HT1080 (cell line): ENCODE data around the gene MAGOH. TPM values are rescaled to one million over a fixed set of nuclear protein-coding genes. Genes with fewer than 3 reads are reported as not detected.
A peak's percentile ranks its signal among the peaks of the same experiment; 100 is the strongest.
"Not testable (repeated sequence)": the region's sequence is repeated elsewhere in the genome, so short reads cannot be mapped to it uniquely, and the experiment has no call there.

Source experiments
- DNase-seq: peaks from one replicate; pipeline ENCODE4 v3.0.0-alpha.2; 2015; ENCODE audit warnings: low read depth
- total RNA-seq: library from RNA; depleted of rRNA; stranded (reverse); fragments of >200 nt; shearing (Covaris generic); gene quantifications from 2 replicates; pipeline ENCODE4 v1.2.3, GENCODE V29; 2014

The MAGOH gene
- total RNA-seq, 1 experiment from 2014 or later: 129 TPM

DNA sequence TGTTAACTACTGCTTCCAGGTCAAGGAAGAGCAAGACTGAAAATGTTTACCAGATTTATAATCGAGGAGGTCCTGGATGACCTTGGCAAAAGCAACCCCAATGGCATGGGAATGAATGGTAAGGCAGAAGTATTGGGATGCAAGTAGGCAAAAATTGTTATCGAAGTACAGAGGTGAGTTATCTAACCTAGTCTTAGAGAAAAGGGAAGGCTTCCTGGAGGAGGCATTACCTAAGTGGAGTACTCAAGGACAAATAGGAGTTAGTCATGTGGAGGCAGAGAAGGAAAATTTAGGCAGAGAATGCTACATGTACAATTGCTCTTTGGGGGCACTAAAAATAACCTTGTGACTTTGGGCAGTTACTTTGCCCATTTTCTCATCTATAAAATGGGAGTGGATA, 3.5 kb upstream of the MAGOH start:
- DNase-seq: no peak

GRCh38 chr1:53237638-53238037, 680 bp downstream of the MAGOH start:
- DNase-seq: no peak

- DNase-seq: no peak
Measured at GRCh38 chr1:53220962-53221286, 17.4 kb downstream of the MAGOH start.

DNA sequence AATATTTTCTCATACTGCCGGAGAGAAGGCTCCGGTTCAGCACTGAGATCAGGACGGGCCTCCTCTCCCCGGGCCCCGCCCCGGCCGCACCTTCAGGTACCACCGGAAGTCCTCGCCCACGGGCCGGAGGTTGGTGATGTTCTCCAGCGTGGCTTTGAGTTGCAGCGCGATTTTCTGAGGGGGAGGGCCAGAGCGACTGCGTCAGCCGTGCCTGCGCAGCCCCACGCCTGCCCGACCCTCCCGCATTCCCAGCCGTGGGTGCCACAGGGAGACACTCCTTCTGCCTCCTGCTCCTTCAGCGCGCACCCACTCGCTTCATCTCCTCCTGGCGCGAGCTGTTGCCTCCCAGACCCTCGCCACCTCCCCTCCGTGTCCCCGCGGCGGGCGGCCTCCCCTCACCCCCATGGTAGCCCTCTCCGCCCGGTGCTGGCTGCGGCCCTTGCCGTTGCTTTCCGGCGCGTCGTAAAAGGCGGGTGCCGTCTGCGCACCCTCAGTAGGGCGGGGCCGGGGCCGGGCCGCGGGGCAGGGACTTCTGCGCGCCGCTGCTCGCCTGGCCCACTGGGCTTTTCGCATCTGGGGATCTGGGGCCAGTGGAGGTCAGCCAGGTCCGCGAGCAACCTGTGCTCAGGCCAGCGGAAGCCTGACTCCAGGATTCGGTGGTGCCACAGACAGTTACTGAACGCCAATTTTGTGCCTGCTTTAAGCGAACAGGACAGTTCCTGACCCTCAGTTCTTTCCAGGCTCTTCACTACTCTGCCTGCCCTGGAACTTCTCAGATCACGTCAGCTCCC, 18.0 kb downstream of the MAGOH start, which contains the start of gene CZIB:
CZIB (minus strand) TSS at position 464 of the 791 bp plus-strand sequence; CDS start at position 405, 59 bp downstream.
- DNase-seq: peak; percentile 84

GRCh38 chr1:53219711-53220110, 18.6 kb downstream of the MAGOH start:
- no peak for DNase-seq

DNA sequence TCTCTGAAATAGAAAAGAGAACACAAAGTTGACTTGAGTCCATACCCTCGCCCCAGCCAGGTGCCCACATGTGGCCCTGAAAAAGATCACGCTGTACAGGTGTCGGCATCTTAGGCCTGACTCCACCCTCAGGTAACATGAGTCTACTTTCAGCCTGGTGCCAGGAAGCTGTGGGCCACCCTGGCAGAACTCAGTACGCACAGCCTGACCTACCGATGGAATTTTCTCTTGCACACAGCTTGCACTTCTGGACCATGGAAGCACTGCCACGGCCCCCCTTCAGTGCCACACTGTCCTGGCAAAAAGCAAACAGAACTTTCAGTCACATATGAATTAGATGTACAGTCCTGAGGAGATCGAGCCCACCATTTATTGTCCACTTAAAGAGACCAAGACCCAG, 20.1 kb downstream of the MAGOH start:
- no peak for DNase-seq

DNA sequence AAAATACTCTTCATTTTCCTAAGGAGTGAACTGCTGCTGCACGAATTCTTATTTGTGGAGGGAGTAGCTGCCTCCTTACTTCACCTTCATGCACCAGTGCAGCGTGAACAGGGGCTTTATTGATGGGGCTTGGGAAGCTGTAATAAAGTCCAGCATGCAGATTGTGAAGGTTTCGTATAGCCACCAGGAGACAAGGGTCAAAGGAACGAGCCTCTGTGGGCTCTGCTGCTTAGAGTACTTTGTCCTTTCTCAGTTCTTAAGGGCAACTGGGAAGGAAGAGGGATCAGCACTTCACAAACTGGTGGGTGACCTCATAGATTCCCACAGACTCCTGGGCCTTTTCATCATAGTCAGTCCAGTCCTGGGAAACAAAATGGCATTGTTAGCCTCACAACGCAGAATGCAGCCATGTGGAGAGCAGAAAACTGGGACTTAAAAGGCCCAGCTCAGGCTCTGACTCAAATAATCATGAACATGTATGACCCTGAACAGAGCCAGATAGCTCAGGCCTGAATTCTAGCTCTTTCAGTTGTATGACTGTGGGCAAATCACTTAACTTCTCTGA, 23.9 kb downstream of the MAGOH start:
- no peak for DNase-seq

GRCh38 chr1:53210954-53211353, 27.4 kb downstream of the MAGOH start:
- no peak for DNase-seq

- no peak for DNase-seq
Measured at GRCh38 chr1:53210352-53210751, 28.0 kb downstream of the MAGOH start.

DNA sequence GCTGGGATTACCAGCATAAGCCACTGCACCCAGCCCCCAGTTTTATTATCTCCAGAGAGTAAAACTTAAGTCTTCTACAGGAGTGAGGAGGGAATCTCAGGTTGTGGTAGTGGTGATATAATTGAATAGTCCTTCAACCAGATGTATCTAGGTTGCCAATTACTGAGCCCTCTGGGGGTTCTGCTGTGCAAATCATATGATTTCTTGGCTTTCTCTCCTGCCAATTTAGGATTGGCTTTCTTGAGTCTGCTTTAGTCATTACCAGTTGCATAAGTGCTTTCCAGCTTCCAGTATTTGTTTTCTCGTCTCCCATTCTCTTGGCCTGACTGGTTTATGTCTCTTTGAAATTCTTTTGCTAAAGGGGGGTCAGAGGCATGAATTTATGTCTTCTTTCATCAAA, 30.6 kb downstream of the MAGOH start:
- no peak for DNase-seq

DNA sequence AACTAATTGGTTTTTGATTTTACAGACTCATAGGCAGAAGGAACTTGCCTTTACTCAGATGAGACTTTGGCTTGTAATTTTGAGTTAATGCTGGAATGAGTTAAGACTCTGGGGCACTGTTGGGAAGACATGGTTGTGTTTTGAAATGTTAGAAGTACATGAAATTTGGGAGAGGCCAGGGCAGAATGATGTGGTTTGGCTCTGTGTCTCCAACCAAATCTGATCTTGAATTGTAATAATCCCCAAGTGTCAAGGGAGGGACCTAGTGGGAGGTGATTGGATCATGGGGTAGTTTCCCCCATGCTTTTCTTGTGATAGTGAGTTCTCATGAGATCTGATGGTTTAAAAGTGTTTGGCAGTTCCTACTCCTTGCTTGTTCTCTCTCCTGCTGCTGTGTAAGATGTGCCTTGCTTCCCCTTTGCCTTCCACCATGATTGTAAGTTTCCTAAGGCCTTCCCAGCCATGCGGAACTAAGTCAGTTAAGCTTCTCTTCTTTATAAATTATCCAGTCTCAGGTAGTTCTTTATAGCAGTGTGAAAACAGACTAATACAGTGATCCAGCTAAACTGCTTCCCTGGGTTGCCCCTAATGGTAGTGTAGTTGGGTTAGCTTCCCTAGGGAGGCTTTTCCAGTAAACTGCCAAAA, 31.5 kb downstream of the MAGOH start:
- DNase-seq: no peak

- not testable (repeated sequence) for DNase-seq
Measured at GRCh38 chr1:53206083-53206685, 32.1 kb downstream of the MAGOH start.

GRCh38 chr1:53205496-53205895, 32.8 kb downstream of the MAGOH start:
- DNase-seq: not testable (repeated sequence)

DNA sequence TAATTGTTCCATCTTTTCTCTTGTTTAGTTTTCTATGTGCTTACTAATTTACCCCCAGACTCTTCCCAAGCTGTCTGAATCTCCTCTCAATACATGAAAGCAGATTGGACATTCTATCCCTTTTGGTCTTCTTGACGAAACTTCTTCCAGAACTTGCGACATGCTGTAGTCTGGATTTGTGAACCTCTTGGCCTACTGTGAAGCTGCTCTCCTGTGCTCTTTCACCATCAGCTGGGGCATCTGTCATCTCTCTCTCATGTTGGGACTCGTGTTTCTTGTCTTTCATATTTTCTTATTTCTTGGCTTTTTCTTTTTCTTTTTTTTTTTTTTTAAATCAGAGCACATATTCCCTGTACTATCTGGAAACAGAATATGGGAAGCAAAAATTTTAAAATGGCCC, 34.9 kb downstream of the MAGOH start:
- no peak for DNase-seq

DNA sequence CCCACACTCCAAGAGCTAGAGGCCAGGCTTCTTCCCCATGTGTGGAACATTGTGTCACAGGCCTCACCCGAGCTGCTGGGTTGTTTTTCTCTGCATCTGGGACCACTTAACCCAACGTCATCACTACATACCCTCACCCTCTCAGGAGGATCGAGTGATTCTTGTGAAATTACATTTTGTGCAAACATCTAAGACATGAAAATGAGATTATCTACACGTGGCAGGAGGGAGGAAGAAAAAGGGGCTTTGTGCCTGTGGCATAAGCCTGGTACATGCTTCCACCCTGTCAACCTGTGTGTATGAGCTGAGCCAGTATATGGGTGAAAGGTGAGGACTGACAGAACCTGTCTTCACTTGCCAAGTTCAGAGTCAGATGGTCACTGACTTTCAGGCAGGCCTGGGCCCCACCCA, 40.1 kb downstream of the MAGOH start:
- DNase-seq: no peak

GRCh38 chr1:53197291-53198200, 40.8 kb downstream of the MAGOH start:
- DNase-seq: no peak

GRCh38 chr1:53196485-53197290, 41.6 kb downstream of the MAGOH start, which contains the start of gene CPT2:
Gene CPT2 (plus strand): TSS chr1:53196824. CDS start chr1:53196944, 120 bp downstream.
- DNase-seq: peak; percentile 91

- DNase-seq: no peak
Measured at GRCh38 chr1:53196017-53196484, 42.3 kb downstream of the MAGOH start.

DNA sequence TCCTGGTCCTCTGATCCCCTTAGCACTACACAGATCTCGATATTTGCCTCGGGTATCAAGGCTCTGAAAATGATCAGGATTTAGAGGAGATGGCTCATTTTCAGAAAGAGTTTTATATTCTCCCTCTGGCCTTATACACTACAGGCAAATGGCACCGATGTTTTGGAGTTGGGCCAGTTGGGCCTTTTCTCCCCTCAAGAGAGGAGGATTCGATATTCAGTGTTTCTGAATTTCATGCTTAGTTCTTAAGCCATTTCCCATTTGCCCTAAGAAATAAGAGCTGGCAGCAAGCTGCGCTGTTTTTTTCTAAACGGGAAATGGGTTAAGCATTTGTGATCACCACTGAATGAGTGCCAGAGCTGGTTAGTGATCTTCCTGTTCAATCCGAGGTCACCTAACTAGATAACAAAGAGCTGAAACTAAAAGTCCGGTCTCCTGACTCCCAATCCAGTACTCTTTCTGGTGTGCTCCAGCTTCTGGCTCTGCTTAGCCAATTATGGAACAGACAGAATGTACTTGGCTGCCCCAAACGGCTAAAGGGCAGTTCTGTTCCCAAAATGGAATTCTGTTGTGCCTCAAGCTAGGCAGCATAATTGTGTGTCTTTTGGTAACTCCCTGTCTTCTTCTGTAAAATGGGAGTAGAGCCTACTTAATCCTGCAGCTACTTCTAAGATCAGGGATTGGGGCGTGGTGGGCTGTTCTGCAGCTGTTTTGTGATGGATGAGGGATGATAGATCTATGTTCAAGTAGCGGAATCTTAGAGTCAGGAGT, 42.9 kb downstream of the MAGOH start:
- DNase-seq: no peak
